Transverse colon (tissue), 4 donors: ENCODE measurements around the gene MEF2A.

ENCODE experiments used
- EP300 ChIP-seq: sonication (generic); formaldehyde crosslinking; IDR thresholded peaks from one replicate; pipeline ENCODE4 v1.6.1; 2017; ENCODE audit warnings: antibody characterized with exemption, low read depth
- POLR2A ChIP-seq: fragments of 450-650 bp; IDR thresholded peaks from one replicate; pipeline ENCODE4 v1.6.1; 2016; ENCODE audit warnings: antibody characterized with exemption, mild to moderate bottlenecking, moderate library complexity
- POLR2AphosphoS5 ChIP-seq, 3 donors: sonication (generic); formaldehyde crosslinking; IDR thresholded peaks; one replicate each; pipeline ENCODE4 v1.6.1; 2016; ENCODE audit warnings: antibody characterized with exemption in 3 of 3
- TF ChIP-seq, protein P1 (sequence below), 5 experiments: fragments of 200-600 bp in 3 of 5; fragments of 450-650 bp in 2 of 5; sonication (generic) in 3 of 5; IDR thresholded peaks; 1 replicate in 2 of 5; 2 replicates in 3 of 5; pipeline ENCODE4 v1.5.1; 2016 to 2017; ENCODE audit warnings: antibody characterized with exemption in 5 of 5, inconsistent platforms in 3 of 5, mild to moderate bottlenecking in 2 of 5, moderate library complexity in 1 of 5

DNA sequence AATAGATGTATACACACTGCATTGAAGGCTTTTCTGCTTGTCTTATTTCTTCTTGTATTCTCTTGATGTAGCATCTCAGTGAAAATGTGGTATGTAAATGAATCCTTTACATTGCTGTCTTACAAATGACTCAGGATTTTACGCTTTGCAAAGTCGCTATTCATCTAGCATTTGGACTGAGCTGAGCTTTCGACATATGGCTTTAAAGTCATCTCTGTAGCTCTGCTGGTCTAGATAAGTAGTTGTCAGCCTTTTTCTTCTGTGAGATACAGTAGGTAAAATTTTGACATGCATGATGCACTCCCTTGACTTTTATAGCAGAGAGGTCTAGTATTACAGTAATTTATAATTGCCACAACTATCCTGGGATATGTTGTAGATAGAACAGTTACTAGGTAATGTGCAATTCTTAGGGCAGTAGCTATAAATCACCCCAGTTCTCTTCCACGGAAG, 16.8 kb downstream of the MEF2A start:
- no peak for TF ChIP-seq POLR2A
- TF ChIP-seq POLR2AphosphoS5 (IDR thresholded peaks at IDR 0.05): no peak
- TF ChIP-seq, protein P1, sequence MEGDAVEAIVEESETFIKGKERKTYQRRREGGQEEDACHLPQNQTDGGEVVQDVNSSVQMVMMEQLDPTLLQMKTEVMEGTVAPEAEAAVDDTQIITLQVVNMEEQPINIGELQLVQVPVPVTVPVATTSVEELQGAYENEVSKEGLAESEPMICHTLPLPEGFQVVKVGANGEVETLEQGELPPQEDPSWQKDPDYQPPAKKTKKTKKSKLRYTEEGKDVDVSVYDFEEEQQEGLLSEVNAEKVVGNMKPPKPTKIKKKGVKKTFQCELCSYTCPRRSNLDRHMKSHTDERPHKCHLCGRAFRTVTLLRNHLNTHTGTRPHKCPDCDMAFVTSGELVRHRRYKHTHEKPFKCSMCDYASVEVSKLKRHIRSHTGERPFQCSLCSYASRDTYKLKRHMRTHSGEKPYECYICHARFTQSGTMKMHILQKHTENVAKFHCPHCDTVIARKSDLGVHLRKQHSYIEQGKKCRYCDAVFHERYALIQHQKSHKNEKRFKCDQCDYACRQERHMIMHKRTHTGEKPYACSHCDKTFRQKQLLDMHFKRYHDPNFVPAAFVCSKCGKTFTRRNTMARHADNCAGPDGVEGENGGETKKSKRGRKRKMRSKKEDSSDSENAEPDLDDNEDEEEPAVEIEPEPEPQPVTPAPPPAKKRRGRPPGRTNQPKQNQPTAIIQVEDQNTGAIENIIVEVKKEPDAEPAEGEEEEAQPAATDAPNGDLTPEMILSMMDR (IDR thresholded peaks at IDR 0.05): no peak
- TF ChIP-seq EP300: no peak
